SU-DHL-6 (cell line): ENCODE measurements around the gene MYO7A.

ENCODE experiments used
- H2AFZ ChIP-seq: fragments of 200-600 bp; sonication (generic); 2 replicates; pipeline ENCODE4 v1.6.1; 2014; ENCODE audit warnings: low read depth, mild to moderate bottlenecking, moderate library complexity, mixed read lengths, antibody characterized with exemption, low read length; ENCODE audit not compliant: severe bottlenecking
- H3F3A ChIP-seq: fragments of 200-600 bp; shearing (Covaris generic); 2 replicates; pipeline ENCODE4 v1.6.0; 2016; ENCODE audit warnings: antibody characterized with exemption, mild to moderate bottlenecking; ENCODE audit not compliant: insufficient read depth
- H3K27ac ChIP-seq: fragments of 200-600 bp; sonication (generic); 2 replicates; pipeline ENCODE4 v1.5.1; 2016; ENCODE audit warnings: low read depth, mild to moderate bottlenecking, low read length, moderate library complexity, mixed read lengths
- H3K27me3 ChIP-seq: fragments of 200-600 bp; sonication (generic), shearing (Covaris generic); 2 replicates; pipeline ENCODE4 v1.6.0; 2014; ENCODE audit warnings: mild to moderate bottlenecking, low read length
- H3K36me3 ChIP-seq: fragments of 200-600 bp; sonication (generic); 2 replicates; pipeline ENCODE4 v1.6.1; 2014; ENCODE audit warnings: mild to moderate bottlenecking, low read length, mixed read lengths
- H3K4me2 ChIP-seq: fragments of 300-600, 200-600 bp; shearing (Covaris generic), sonication (generic); 2 replicates; pipeline ENCODE4 v1.6.0; 2014; ENCODE audit warnings: low read length, low read depth, mild to moderate bottlenecking; ENCODE audit not compliant: poor library complexity, severe bottlenecking
- H3K4me3 ChIP-seq: fragments of 200-600 bp; sonication (generic); 2 replicates; pipeline ENCODE4 v1.5.1; 2014; ENCODE audit warnings: antibody characterized with exemption, low read length, mild to moderate bottlenecking, mixed read lengths; ENCODE audit not compliant: insufficient read depth, poor library complexity, severe bottlenecking
- H3K79me2 ChIP-seq: fragments of 200-600 bp; sonication (generic); 2 replicates; pipeline ENCODE4 v1.6.1; 2014; ENCODE audit warnings: mild to moderate bottlenecking, low read length, moderate library complexity; ENCODE audit not compliant: insufficient read depth
- H3K9ac ChIP-seq: fragments of 200-600 bp; sonication (generic); 2 replicates; pipeline ENCODE4 v1.7.0; 2014; ENCODE audit warnings: mild to moderate bottlenecking, low read length
- H3K9me2 ChIP-seq: fragments of 200-600 bp; sonication (generic); replicated peaks from 2 replicates; pipeline ENCODE4 v1.6.1; 2014; ENCODE audit warnings: low read length; ENCODE audit not compliant: insufficient read depth
- H3K9me3 ChIP-seq: fragments of 200-600 bp; sonication (generic); 2 replicates; pipeline ENCODE4 v1.6.1; 2014; ENCODE audit warnings: low read length, mixed read lengths; ENCODE audit not compliant: insufficient read depth
- H4K20me1 ChIP-seq: fragments of 200-600 bp; sonication (generic); 2 replicates; pipeline ENCODE4 v1.6.1; 2014; ENCODE audit warnings: low read depth, mild to moderate bottlenecking, antibody characterized with exemption, low read length, moderate library complexity, mixed read lengths
- EZH2phosphoT487 ChIP-seq: fragments of 200-600 bp; sonication (generic), shearing (Covaris generic); conservative IDR thresholded peaks from 2 replicates; pipeline ENCODE4 v1.6.1; 2018; ENCODE audit warnings: mild to moderate bottlenecking, antibody characterized with exemption, low read length, moderate library complexity, mixed read lengths
- TF ChIP-seq, protein P1 (sequence below): fragments of 200-600 bp; sonication (generic); IDR thresholded peaks from one replicate; pipeline ENCODE4 v1.5.1; 2017; ENCODE audit warnings: antibody characterized with exemption, mild to moderate bottlenecking, low read length, moderate library complexity; ENCODE audit not compliant: insufficient read depth, poor library complexity, severe bottlenecking

The MYO7A gene

DNA sequence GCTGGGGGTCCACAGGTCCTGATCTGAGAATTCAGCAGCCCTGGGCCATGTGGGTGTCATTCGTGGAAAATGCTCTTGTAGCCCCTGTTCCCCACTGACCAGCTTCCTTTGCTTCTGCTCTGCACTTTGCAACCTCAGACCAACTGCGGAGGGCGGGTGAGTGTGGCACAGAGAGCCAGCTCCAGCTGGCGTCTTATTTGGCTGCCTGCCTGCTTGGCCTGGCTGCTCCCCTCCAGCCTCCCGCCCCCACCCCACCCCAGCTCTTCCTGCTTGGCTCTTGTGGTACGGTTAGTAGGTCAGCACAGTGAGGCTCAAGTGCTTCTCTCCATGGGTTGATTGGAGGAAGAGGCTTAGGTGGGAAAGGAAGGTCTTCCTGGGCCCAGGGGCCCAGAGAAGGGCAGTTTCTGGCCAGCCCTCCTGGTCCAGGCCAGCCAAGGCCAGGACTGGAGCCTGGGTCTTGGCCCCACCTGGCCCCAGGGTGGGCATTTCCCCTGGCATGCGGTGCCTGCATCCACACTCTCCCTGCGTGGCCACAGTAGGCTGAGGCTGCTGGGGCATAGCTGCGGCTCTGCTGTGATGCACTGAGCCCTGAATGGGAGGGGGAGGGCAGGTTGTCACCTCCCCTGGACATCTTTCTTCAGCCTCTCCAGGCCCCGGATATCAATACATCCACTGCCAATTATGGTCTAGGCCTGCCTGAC, 26.5 kb downstream of the MYO7A start:
- H3K4me2 ChIP-seq: no peak overlapping the region
- H3K9me3 ChIP-seq: no peaks in the 10 kb centered on the region
- H3K27me3 ChIP-seq: no peaks in the 10 kb centered on the region
- no peaks in the 10 kb centered on the region for H3K79me2 ChIP-seq
- H4K20me1 ChIP-seq: no peaks in the 10 kb centered on the region
- no peak overlapping the region for H3K4me3 ChIP-seq
- no peaks in the 10 kb centered on the region for H3K36me3 ChIP-seq
- H2AFZ ChIP-seq: no peak overlapping the region
- H3F3A ChIP-seq: no peaks in the 10 kb centered on the region
- no peaks in the 10 kb centered on the region for H3K9me2 ChIP-seq
- H3K9ac ChIP-seq: no peak overlapping the region
- TF ChIP-seq, protein P1, sequence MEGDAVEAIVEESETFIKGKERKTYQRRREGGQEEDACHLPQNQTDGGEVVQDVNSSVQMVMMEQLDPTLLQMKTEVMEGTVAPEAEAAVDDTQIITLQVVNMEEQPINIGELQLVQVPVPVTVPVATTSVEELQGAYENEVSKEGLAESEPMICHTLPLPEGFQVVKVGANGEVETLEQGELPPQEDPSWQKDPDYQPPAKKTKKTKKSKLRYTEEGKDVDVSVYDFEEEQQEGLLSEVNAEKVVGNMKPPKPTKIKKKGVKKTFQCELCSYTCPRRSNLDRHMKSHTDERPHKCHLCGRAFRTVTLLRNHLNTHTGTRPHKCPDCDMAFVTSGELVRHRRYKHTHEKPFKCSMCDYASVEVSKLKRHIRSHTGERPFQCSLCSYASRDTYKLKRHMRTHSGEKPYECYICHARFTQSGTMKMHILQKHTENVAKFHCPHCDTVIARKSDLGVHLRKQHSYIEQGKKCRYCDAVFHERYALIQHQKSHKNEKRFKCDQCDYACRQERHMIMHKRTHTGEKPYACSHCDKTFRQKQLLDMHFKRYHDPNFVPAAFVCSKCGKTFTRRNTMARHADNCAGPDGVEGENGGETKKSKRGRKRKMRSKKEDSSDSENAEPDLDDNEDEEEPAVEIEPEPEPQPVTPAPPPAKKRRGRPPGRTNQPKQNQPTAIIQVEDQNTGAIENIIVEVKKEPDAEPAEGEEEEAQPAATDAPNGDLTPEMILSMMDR: no peak
- no peak for TF ChIP-seq EZH2phosphoT487
- no peak overlapping the region for H3K27ac ChIP-seq

DNA sequence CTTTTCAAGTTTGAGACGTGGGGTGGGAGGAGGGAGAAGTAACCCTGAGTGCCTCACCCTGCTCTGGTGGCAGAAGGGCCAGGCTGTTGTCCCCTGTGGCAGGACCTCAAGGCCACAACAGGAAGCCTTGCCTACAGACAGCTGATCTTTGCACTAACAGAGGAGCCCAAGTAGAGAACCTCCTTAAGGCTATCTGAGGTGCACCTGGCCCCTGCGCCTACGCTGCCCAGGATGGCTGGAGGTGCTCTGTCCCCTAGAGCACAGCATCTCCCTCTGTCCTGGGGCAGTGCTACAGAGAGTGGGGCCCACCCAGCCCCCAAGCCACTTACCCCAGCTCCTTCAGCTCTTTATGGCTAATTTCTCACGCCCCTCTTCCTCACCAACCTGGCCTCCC, 27.0 kb downstream of the MYO7A start:
- Histone ChIP-seq H3K4me3 (no peak overlapping the region), H4K20me1 (no peaks in the 10 kb centered on the region), H3K79me2 (no peaks in the 10 kb centered on the region), H3K4me2 (no peak overlapping the region), H2AFZ (no peak overlapping the region), H3K9me3 (no peaks in the 10 kb centered on the region), H3K9me2 (no peaks in the 10 kb centered on the region), H3K27ac (no peak overlapping the region), H3F3A (no peaks in the 10 kb centered on the region), H3K36me3 (no peaks in the 10 kb centered on the region), H3K27me3 (no peaks in the 10 kb centered on the region), H3K9ac (no peak overlapping the region)
- no peak for TF ChIP-seq EZH2phosphoT487
- TF ChIP-seq, protein P1: no peak

DNA sequence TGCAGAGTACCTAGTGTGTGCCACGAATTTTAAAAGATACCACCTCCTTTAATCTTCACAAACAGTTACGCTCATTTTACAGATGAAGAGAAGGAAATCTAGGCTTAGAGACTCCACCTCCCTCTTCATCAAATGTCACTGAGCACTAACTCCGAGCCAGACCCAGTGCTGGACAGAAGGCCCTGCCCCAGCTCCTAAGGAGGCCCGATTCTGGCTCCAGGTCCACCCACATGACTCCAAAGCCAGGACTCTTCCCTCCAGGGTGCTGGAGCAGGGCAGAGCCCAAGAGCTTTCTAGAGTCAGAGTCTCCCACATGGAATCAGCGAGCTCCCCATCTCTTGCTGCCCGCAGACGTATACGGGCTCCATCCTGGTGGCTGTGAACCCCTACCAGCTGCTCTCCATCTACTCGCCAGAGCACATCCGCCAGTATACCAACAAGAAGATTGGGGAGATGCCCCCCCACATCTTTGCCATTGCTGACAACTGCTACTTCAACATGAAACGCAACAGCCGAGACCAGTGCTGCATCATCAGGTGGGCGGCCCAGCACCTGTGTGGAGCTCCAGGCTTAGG, 27.6 kb downstream of the MYO7A start:
- H3K79me2 ChIP-seq: no peaks in the 10 kb centered on the region
- H3K4me3 ChIP-seq: no peak overlapping the region

More for the DNA sequence above, 27.6 kb downstream of the MYO7A start:
- Histone ChIP-seq H3K9me3 (no peaks in the 10 kb centered on the region), H3K36me3 (no peaks in the 10 kb centered on the region), H2AFZ (no peak overlapping the region), H3K27ac (no peak overlapping the region), H3F3A (no peaks in the 10 kb centered on the region), H3K27me3 (no peaks in the 10 kb centered on the region), H3K9me2 (no peaks in the 10 kb centered on the region), H3K9ac (no peak overlapping the region), H3K4me2 (no peak overlapping the region), H4K20me1 (no peaks in the 10 kb centered on the region)
- TF ChIP-seq, protein P1: no peak
- no peak for TF ChIP-seq EZH2phosphoT487
